H1 (cell line): ENCODE results near the gene CES3. TPM values are rescaled to one million over a fixed set of nuclear protein-coding genes. Genes with fewer than 3 reads are reported as not detected.

ENCODE experiments used
- CTCF ChIA-PET: fragments of 300-600 bp; sonication (Branson Sonifier 250); formaldehyde crosslinking; loops from one replicate; lab custom pipeline; 2021; ENCODE audit not compliant: partially characterized antibody; lab: Charles Lee
- POLR2A ChIA-PET: fragments of 300-600 bp; sonication (Branson Sonifier 250); formaldehyde crosslinking; loops from one replicate; lab custom pipeline; 2021; ENCODE audit warnings: inconsistent platforms; ENCODE audit not compliant: partially characterized antibody; lab: Charles Lee
- DNase-seq, 2 experiments: peaks; one replicate each; pipeline versions ENCODE4 v3.0.0 to v3.0.0-alpha.2; 2010 to 2022; ENCODE audit warnings: low spot score in 2 of 2, low read depth in 1 of 2, mixed read lengths in 1 of 2
- FAIRE-seq: peaks from 2 replicates; lab custom pipeline; 2011; peaks lifted over from hg19 to GRCh38; lab: Jason Lieb, UNC
- H2AFZ ChIP-seq: 2 replicates; pipeline ENCODE4 v1.8.1; 2012; ENCODE audit warnings: low read length, inconsistent platforms
- H2AK5ac ChIP-seq: 2 replicates; pipeline ENCODE4 v1.6.1; 2013; ENCODE audit warnings: low read depth, low read length
- H2BK120ac ChIP-seq: replicated peaks from 2 replicates; pipeline ENCODE3; 2013; ENCODE audit warnings: low read depth, low read length, inconsistent platforms
- H2BK12ac ChIP-seq: 2 replicates; pipeline ENCODE4 v1.6.1; 2013; ENCODE audit warnings: low read depth, low read length
- H2BK15ac ChIP-seq: 2 replicates; pipeline ENCODE4 v1.6.1; 2013; ENCODE audit warnings: low read length
- H2BK20ac ChIP-seq: 2 replicates; pipeline ENCODE4 v1.6.1; 2013; ENCODE audit warnings: low read length
- H2BK5ac ChIP-seq: 2 replicates; pipeline ENCODE4 v1.6.1; 2013; ENCODE audit warnings: low read depth, low read length
- H3K14ac ChIP-seq: 2 replicates; pipeline ENCODE4 v1.6.1; 2013; ENCODE audit warnings: inconsistent platforms; ENCODE audit not compliant: insufficient read length
- H3K18ac ChIP-seq: 2 replicates; pipeline ENCODE4 v1.6.1; 2013; ENCODE audit warnings: low read length; ENCODE audit errors: extremely low read depth
- H3K23ac ChIP-seq: 2 replicates; pipeline ENCODE4 v1.6.1; 2013; ENCODE audit warnings: inconsistent platforms; ENCODE audit not compliant: insufficient read length
- H3K23me2 ChIP-seq: 2 replicates; pipeline ENCODE4 v1.6.1; 2013; ENCODE audit warnings: low read depth, low read length
- H3K27ac ChIP-seq: 2 replicates; pipeline ENCODE4 v1.6.1; 2011; ENCODE audit warnings: low read depth, low read length, inconsistent platforms
- H3K27me3 ChIP-seq, 4 experiments: replicated peaks in 1 of 4; 1 replicate in 1 of 4; 2 replicates in 3 of 4; pipeline versions ENCODE4 v1.6.1 to v1.8.1; 2011 to 2013; ENCODE audit warnings: low read length in 3 of 4, mild to moderate bottlenecking in 3 of 4, inconsistent platforms in 2 of 4, mixed read lengths in 2 of 4, moderate library complexity in 1 of 4; ENCODE audit not compliant: control insufficient read depth in 3 of 4, insufficient read depth in 3 of 4; ENCODE audit errors: extremely low read depth in 1 of 4
- H3K36me3 ChIP-seq, 4 experiments: 2 replicates each; pipeline versions ENCODE4 v1.6.1 to v1.8.1; 2011 to 2013; ENCODE audit warnings: mild to moderate bottlenecking in 4 of 4, low read length in 3 of 4, moderate library complexity in 2 of 4, control low read depth in 1 of 4, inconsistent platforms in 1 of 4; ENCODE audit not compliant: insufficient read depth in 4 of 4, control insufficient read depth in 2 of 4
- H3K4ac ChIP-seq: replicated peaks from 2 replicates; pipeline ENCODE3; 2013; ENCODE audit warnings: low read length, low read depth, mixed read lengths, inconsistent platforms; ENCODE audit not compliant: insufficient read length
- H3K4me1 ChIP-seq, 4 experiments: replicated peaks in 1 of 4; 1 replicate in 1 of 4; 2 replicates in 3 of 4; pipeline versions ENCODE4 v1.6.1 to v1.8.1; 2011 to 2013; ENCODE audit warnings: low read length in 3 of 4, inconsistent platforms in 2 of 4, mixed read lengths in 1 of 4; ENCODE audit not compliant: insufficient read depth in 4 of 4, control insufficient read depth in 3 of 4
- H3K4me2 ChIP-seq, 2 experiments: 2 replicates each; pipeline versions ENCODE4 v1.6.1 to v1.8.1; 2011 to 2013; ENCODE audit warnings: low read depth in 2 of 2, low read length in 2 of 2, control low read depth in 1 of 2, inconsistent platforms in 1 of 2, mild to moderate bottlenecking in 1 of 2; ENCODE audit not compliant: insufficient read depth in 1 of 2
- H3K4me3 ChIP-seq, 4 experiments: fragments of 200-600, 300-600 bp in 1 of 4; sonication (generic), shearing (Covaris generic), sonication (Bioruptor Twin) in 1 of 4; 2 replicates each; pipeline versions ENCODE4 v1.5.1 to v1.8.1; 2011 to 2016; ENCODE audit warnings: low read length in 4 of 4, low read depth in 3 of 4, control low read depth in 2 of 4, inconsistent platforms in 2 of 4, mild to moderate bottlenecking in 2 of 4, mixed read lengths in 1 of 4, moderate library complexity in 1 of 4; ENCODE audit not compliant: insufficient read depth in 2 of 4; ENCODE audit errors: extremely low read depth in 1 of 4
- H3K56ac ChIP-seq: replicated peaks from 2 replicates; pipeline ENCODE3; 2013; ENCODE audit warnings: low read depth, mild to moderate bottlenecking, mixed read lengths, low read length, inconsistent platforms; ENCODE audit not compliant: insufficient read length
- H3K79me1 ChIP-seq: 2 replicates; pipeline ENCODE4 v1.6.1; 2013; ENCODE audit warnings: low read depth, low read length, control low read depth
- H3K79me2 ChIP-seq, 2 experiments: 2 replicates each; pipeline versions ENCODE4 v1.6.1 to v1.8.1; 2012 to 2013; ENCODE audit warnings: low read length in 2 of 2, mild to moderate bottlenecking in 2 of 2, inconsistent platforms in 1 of 2; ENCODE audit not compliant: insufficient read depth in 2 of 2, control insufficient read depth in 1 of 2
- H3K9ac ChIP-seq, 4 experiments: replicated peaks in 1 of 4; 1 replicate in 1 of 4; 2 replicates in 3 of 4; pipeline versions ENCODE4 v1.6.1 to v1.8.1; 2011 to 2013; ENCODE audit warnings: low read depth in 3 of 4, low read length in 3 of 4, control low read depth in 2 of 4, mild to moderate bottlenecking in 2 of 4, moderate library complexity in 2 of 4, inconsistent platforms in 1 of 4; ENCODE audit errors: extremely low read depth in 1 of 4
- H3K9me3 ChIP-seq, 2 experiments: 2 replicates each; pipeline versions ENCODE4 v1.6.1 to v1.8.1; 2012 to 2013; ENCODE audit warnings: mild to moderate bottlenecking in 2 of 2, moderate library complexity in 2 of 2, control low read depth in 1 of 2, inconsistent platforms in 1 of 2, low read depth in 1 of 2, low read length in 1 of 2, mixed read lengths in 1 of 2; ENCODE audit not compliant: insufficient read depth in 2 of 2
- H4K20me1 ChIP-seq, 2 experiments: replicated peaks in 1 of 2; 2 replicates each; pipeline versions ENCODE3 to v1.8.1; 2011 to 2013; ENCODE audit warnings: inconsistent platforms in 2 of 2, low read length in 2 of 2, mild to moderate bottlenecking in 1 of 2; ENCODE audit not compliant: insufficient read depth in 2 of 2, control insufficient read depth in 1 of 2
- H4K5ac ChIP-seq: 2 replicates; pipeline ENCODE4 v1.6.1; 2013; ENCODE audit warnings: low read length, low read depth, mixed read lengths, inconsistent platforms; ENCODE audit not compliant: insufficient read length
- H4K8ac ChIP-seq: 2 replicates; pipeline ENCODE4 v1.8.0; 2013; ENCODE audit warnings: mild to moderate bottlenecking, moderate library complexity, low read length, inconsistent platforms; ENCODE audit not compliant: insufficient read depth; ENCODE audit errors: extremely low read depth
- H4K91ac ChIP-seq: replicated peaks from 2 replicates; pipeline ENCODE3; 2013; ENCODE audit warnings: low read length, mixed read lengths, inconsistent platforms; ENCODE audit not compliant: insufficient read length
- EZH2 ChIP-seq: fragments of 200-600 bp; sonication (generic); IDR thresholded peaks from 2 replicates; pipeline ENCODE4 v1.7.1; 2012; ENCODE audit warnings: low read depth, mild to moderate bottlenecking, moderate library complexity, low read length, inconsistent platforms; ENCODE audit not compliant: severe bottlenecking
- SRF ChIP-seq: IDR thresholded peaks from 2 replicates; pipeline ENCODE4 v1.6.1; 2011; ENCODE audit warnings: mild to moderate bottlenecking, low read depth, low read length, moderate library complexity
- SUZ12 ChIP-seq: fragments of 200-600 bp; sonication (generic); IDR thresholded peaks from 2 replicates; pipeline ENCODE4 v1.6.1; 2012; ENCODE audit warnings: mild to moderate bottlenecking, inconsistent platforms, low read length, moderate library complexity, mixed read lengths
- TAF1 ChIP-seq: IDR thresholded peaks from 2 replicates; pipeline ENCODE4 v1.6.1; 2011; ENCODE audit warnings: mild to moderate bottlenecking, low read depth, low read length
- WGBS, 2 experiments: shearing (Covaris generic) in 1 of 2; methylation state at CpG; one replicate each; pipeline versions ENCODE4 v1.1.6 to v1.1.7; 2013 to 2015; ENCODE audit warnings: low lambda C conversion rate in 2 of 2, mixed read lengths in 2 of 2, inconsistent platforms in 1 of 2, low coverage in 1 of 2, missing lambda C conversion rate in 1 of 2; ENCODE audit not compliant: insufficient replicate concordance in 2 of 2, insufficient coverage in 1 of 2, insufficient read length in 1 of 2; ENCODE audit errors: extremely low coverage in 1 of 2, missing lambda C conversion rate in 1 of 2; 5-methylcytosine and 5-hydroxymethylcytosine counted together
- polyA plus RNA-seq, 7 experiments: library from polyadenylated mRNA; depleted of rRNA in 3 of 7; stranded (reverse) in 5 of 7; unstranded in 2 of 7; fragments of >200 nt in 5 of 7; fragments of 200-250 nt in 2 of 7; gene quantifications; 1 replicate in 5 of 7; 2 replicates in 1 of 7; 4 replicates in 1 of 7; pipeline versions ENCODE4 v1.2.1 to v1.2.3, GENCODE V29; 2011 to 2013; ENCODE audit warnings: missing spikeins in 2 of 7, mixed read lengths in 2 of 7
- total RNA-seq: library from RNA; stranded (reverse); fragmentation: NEBNext Ultra II Directional; extraction: Animal tissue kit (Norgen Biotek cat#: 25700); gene quantifications from 2 replicates; pipeline ENCODE4 v1.2.1, GENCODE V29; 2021

Gene CES3
- total and polyA plus RNA-seq, 2 of the 8 experiments (the other 6 are each of a cell fraction or from before 2014, with no cell fraction given), result 1.6 to 2.2 TPM

- Histone ChIP-seq H3K27ac (no peak overlapping the region), H3K36me3 (peaks cover 0 to 1% (median 0%) of the 10 kb centered on the region in 4 experiments; a peak in 1 of 8 replicates), H3K18ac (no peak overlapping the region), H3K79me1 (no peaks in the 10 kb centered on the region), H3K4me3 (peak overlapping the region in 1 of 4 experiments; percentile 53; a peak in 2 of 8 replicates), H3K14ac (no peak overlapping the region), H3K23ac (no peak overlapping the region), H4K91ac (no peak overlapping the region), H2BK12ac (no peak overlapping the region), H3K23me2 (peaks cover 2% of the 10 kb centered on the region; the same call in 1 of the 2 replicates), H2AK5ac (no peak overlapping the region), H3K56ac (no peak overlapping the region), H3K9ac (no peak overlapping the region), H4K5ac (no peak overlapping the region), H3K79me2 (no peaks in the 10 kb centered on the region), H3K4me1 (peaks cover 0 to 5% (median 1%) of the 10 kb centered on the region in 4 experiments; a peak in 2 of 7 replicates), H3K9me3 (no peaks in the 10 kb centered on the region), H3K4me2 (peak overlapping the region; percentile 77 to 83), H4K20me1 (peaks cover 0 to 1% of the 10 kb centered on the region in 2 experiments), H3K4ac (no peak overlapping the region), H2BK120ac (no peak overlapping the region), H2AFZ (no peak overlapping the region), H3K27me3 (peaks cover 10 to 34% (median 32%) of the 10 kb centered on the region in 4 experiments), H2BK5ac (no peak overlapping the region), H2BK15ac (no peak overlapping the region), H4K8ac (no peak overlapping the region), H2BK20ac (no peak overlapping the region)
- ChIA-PET POLR2A (interaction anchor here (0.9 kb wide), 1 partner anchor 209 kb away, joined by 4 read pairs; no protein-coding TSS in a partner anchor), CTCF (interaction anchor here (1.3 to 3.3 kb wide), 4 partner anchors 9 to 54 kb away, joined by 3 to 14 read pairs (median 5); no protein-coding TSS in a partner anchor)
- FAIRE-seq (no peak), DNase-seq (no peak)
- WGBS, 2 experiments, result 36% methylated on average over 15 of the region's 21 CpGs; no CpG with 5 or more reads in 1 of the 2 experiments
- TF ChIP-seq TAF1, result no peak
- TF ChIP-seq EZH2, result peak; percentile 75
- no peak for TF ChIP-seq SRF
- TF ChIP-seq SUZ12, result peak; percentile 79; the same call in 1 of the 2 replicates
These were observed 12.2 kb upstream of the CES3 start for GRCh38 chr16:66948837-66949225.
